ENCODE measurements around the gene HACL1.

The HACL1 gene

GRCh38 chr3:15522016-15522415, 79.4 kb downstream of the HACL1 start:
- DNase-seq = no peak

GRCh38 chr3:15521573-15521965, 79.8 kb downstream of the HACL1 start, which contains the start of gene COLQ:
TSS of gene COLQ (minus strand) at chr3:15521706. CDS start at chr3:15521625, 81 bp downstream.
- no peak for DNase-seq

- no peak for DNase-seq
These were observed 80.4 kb downstream of the HACL1 start for GRCh38 chr3:15520804-15521572.

GRCh38 chr3:15520185-15520584, 81.2 kb downstream of the HACL1 start:
- no peak for DNase-seq

- no peak for DNase-seq
These were observed 82.3 kb downstream of the HACL1 start for GRCh38 chr3:15519096-15519495.

GRCh38 chr3:15514663-15515340, 86.6 kb downstream of the HACL1 start:
- no peak for DNase-seq

- DNase-seq = no peak
These were observed 87.3 kb downstream of the HACL1 start for GRCh38 chr3:15513810-15514662.

- DNase-seq = no peak
These were observed 88.3 kb downstream of the HACL1 start for GRCh38 chr3:15513116-15513515.

- DNase-seq = no peak
These were observed 89.2 kb downstream of the HACL1 start for GRCh38 chr3:15512166-15512565.

- no peak for DNase-seq
These were observed 90.2 kb downstream of the HACL1 start for GRCh38 chr3:15511156-15511555.
